Astrocyte (in vitro differentiated cells and primary cell): Measurements from ENCODE around the gene KCNG2.

Experiments
- EZH2 ChIP-seq: IDR thresholded peaks from 2 replicates; pipeline ENCODE4 v1.6.1; 2012; ENCODE audit warnings: mild to moderate bottlenecking, low read length, inconsistent platforms; ENCODE audit not compliant: insufficient read depth
- TF ChIP-seq, protein P1 (sequence below): IDR thresholded peaks from 2 replicates; pipeline ENCODE4 v1.5.1; 2011; ENCODE audit warnings: low read depth, mild to moderate bottlenecking, inconsistent platforms, low read length, moderate library complexity; ENCODE audit not compliant: insufficient read depth

DNA sequence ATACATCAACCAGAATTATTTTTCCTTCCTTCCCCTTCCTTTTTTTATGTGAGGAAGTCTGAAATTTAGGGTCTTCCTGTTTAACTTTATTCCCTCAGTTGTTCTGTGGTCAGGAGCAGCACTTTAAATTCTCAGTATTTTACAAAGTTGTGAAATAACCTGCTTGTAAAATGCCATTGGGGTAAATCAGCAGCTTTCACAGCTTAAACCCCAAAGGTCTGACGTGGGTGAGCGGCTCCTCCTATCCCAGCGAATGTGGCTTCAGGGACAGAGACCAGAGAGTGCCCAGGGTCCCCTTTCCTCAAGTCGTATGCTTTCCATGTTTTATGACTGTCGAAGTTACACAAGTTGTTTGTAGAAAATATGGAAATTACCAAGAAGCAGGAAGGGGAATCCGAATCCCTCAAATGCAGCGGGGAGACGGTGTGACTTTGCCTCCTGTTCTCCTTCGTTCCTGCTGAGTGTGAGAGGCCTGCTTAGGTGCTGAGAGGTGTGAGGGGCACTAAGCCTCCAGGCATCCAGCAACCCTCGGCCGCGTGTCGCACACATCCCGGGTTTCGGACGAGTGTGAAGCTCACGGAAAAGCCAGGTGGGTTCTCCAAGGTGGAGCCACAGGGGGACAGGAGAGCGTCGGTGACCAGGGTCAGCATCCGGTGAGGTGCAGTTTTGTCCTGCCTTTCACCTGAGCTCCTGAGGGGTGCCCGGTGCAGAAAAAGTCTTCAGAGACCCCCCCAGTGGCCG lies 10.8 kb upstream of the KCNG2 start:
- TF ChIP-seq, protein P1, sequence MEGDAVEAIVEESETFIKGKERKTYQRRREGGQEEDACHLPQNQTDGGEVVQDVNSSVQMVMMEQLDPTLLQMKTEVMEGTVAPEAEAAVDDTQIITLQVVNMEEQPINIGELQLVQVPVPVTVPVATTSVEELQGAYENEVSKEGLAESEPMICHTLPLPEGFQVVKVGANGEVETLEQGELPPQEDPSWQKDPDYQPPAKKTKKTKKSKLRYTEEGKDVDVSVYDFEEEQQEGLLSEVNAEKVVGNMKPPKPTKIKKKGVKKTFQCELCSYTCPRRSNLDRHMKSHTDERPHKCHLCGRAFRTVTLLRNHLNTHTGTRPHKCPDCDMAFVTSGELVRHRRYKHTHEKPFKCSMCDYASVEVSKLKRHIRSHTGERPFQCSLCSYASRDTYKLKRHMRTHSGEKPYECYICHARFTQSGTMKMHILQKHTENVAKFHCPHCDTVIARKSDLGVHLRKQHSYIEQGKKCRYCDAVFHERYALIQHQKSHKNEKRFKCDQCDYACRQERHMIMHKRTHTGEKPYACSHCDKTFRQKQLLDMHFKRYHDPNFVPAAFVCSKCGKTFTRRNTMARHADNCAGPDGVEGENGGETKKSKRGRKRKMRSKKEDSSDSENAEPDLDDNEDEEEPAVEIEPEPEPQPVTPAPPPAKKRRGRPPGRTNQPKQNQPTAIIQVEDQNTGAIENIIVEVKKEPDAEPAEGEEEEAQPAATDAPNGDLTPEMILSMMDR: no peak
- TF ChIP-seq EZH2: no peak
